SHP77 treated with DMSO at 0.1 percent for 48 hours (cell line): ENCODE results near the gene IL17RA.
A peak's percentile ranks its signal among the peaks of the same experiment; 100 is the strongest.

Experiments
- DNase-seq: peaks from one replicate; lab custom pipeline; 2025; lab: John Stamatoyannopoulos, UW

IL17RA gene

GRCh38 chr22:17157714-17158113 is 72.9 kb downstream of the IL17RA start:
- no peak for DNase-seq

- DNase-seq: no peak
Measured at GRCh38 chr22:17158176-17158567, 73.4 kb downstream of the IL17RA start.

- DNase-seq: peak; percentile 45
Measured at GRCh38 chr22:17158568-17159503, 74.0 kb downstream of the IL17RA start, which contains the start of gene HDHD5. TSS of gene HDHD5 (minus strand) at chr22:17159277. CDS start at chr22:17159251, 26 bp downstream.

GRCh38 chr22:17159504-17159951 is 74.7 kb downstream of the IL17RA start:
- peak; percentile 52 for DNase-seq

- DNase-seq: no peak
Measured at GRCh38 chr22:17161991-17162390, 77.2 kb downstream of the IL17RA start.

GRCh38 chr22:17162731-17163130 is 77.9 kb downstream of the IL17RA start:
- no peak for DNase-seq

- DNase-seq: no peak
Measured at GRCh38 chr22:17164392-17165024, 79.7 kb downstream of the IL17RA start.
